ENCODE results near the gene VAT1. TPM values are rescaled to one million over a fixed set of nuclear protein-coding genes. Genes with fewer than 3 reads are reported as not detected.

The VAT1 gene
- total and polyA plus RNA-seq, 2 donors (not counting 1 experiment from before 2014, with no cell fraction given) = 20.4 to 90.7 TPM

DNA sequence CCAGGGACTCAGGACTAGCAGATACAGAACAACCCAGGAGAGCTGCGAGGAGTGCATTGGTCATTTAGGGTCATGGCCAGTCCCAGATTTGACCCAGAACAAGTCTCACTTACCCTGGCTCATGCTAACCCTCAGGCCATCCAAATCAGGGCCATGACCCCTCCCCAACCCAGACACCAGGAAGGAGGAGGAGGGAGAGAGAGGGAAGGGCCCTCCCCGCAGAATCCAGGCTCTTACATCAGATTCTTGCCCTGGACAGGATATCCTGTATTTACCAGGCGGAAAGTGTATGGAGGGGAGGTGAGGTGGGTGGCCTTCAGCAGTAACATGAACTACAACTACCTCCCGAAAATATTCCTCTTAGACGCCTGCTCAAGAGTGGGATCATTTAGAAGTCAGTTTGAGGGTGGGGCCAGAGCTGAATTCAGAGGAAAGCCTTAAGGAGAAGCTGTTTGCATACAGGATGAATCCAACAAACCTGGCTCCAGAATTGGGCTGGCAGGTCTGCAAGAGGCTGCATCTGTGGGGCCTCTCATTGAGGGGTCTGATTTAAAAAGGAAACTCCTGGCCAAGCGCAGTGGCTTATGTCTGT is 2.1 kb downstream of the VAT1 start:
- Mint-ChIP-seq H3K27ac (peak overlapping the region; percentile 34), H3K4me1 (peaks cover 32% of the 10 kb centered on the region), H3K4me3 (peak overlapping the region; percentile 44), H3K9me3 (ENCODE audit: insufficient read depth) (no peaks in the 10 kb centered on the region), H3K27me3 (no peaks in the 10 kb centered on the region)
- intact Hi-C loops (cut with micrococcal nuclease) = no loop called here
- no peaks in the 10 kb centered on the region for H3K79me2 ChIP-seq (ENCODE audit: control insufficient read depth, insufficient read depth, low read length)
- H3K9ac ChIP-seq (ENCODE audit: low read length) = no peak overlapping the region
- no peak overlapping the region for H3K4me3 ChIP-seq (ENCODE audit: control extremely low read depth in 1 of 5, extremely low read depth in 1 of 5, insufficient read depth in 1 of 5, low read depth in 2 of 5, low read length in 4 of 5)
- TF ChIP-seq, protein P1, sequence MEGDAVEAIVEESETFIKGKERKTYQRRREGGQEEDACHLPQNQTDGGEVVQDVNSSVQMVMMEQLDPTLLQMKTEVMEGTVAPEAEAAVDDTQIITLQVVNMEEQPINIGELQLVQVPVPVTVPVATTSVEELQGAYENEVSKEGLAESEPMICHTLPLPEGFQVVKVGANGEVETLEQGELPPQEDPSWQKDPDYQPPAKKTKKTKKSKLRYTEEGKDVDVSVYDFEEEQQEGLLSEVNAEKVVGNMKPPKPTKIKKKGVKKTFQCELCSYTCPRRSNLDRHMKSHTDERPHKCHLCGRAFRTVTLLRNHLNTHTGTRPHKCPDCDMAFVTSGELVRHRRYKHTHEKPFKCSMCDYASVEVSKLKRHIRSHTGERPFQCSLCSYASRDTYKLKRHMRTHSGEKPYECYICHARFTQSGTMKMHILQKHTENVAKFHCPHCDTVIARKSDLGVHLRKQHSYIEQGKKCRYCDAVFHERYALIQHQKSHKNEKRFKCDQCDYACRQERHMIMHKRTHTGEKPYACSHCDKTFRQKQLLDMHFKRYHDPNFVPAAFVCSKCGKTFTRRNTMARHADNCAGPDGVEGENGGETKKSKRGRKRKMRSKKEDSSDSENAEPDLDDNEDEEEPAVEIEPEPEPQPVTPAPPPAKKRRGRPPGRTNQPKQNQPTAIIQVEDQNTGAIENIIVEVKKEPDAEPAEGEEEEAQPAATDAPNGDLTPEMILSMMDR (IDR thresholded peaks at IDR 0.05) = no peak
- TF ChIP-seq EZH2 (IDR thresholded peaks at IDR 0.05; ENCODE audit: borderline replicate concordance, insufficient read depth, low read depth, low read length, poor library complexity, severe bottlenecking) = no peak
- H2AFZ ChIP-seq (ENCODE audit: insufficient read depth, low read depth, low read length, poor library complexity, severe bottlenecking) = no peak overlapping the region
- ATAC-seq (ENCODE audit: low read depth) = no peak
- H3K36me3 ChIP-seq (replicated peaks in 1 of 2; ENCODE audit: control extremely low read depth in 1 of 2, control insufficient read depth in 1 of 2, extremely low read depth in 1 of 2, insufficient read depth in 2 of 2, low read length in 1 of 2) = no peaks in the 10 kb centered on the region
- DNase-seq = no peak
- no peak overlapping the region for H3K4me2 ChIP-seq (replicated peaks; ENCODE audit: low read depth, low read length, poor library complexity, severe bottlenecking)
- H3K4me1 ChIP-seq (ENCODE audit: control insufficient read depth in 2 of 2, insufficient read depth in 2 of 2, low read length in 2 of 2) = peaks cover 9 to 27% of the 10 kb centered on the region in 2 donors
- 85% methylated on average over 2 of the region's 6 CpGs for whole genome bisulfite sequencing (ENCODE audit: insufficient coverage)
- H3K27ac ChIP-seq (ENCODE audit: low read length in 2 of 2) = no peak overlapping the region
- no peaks in the 10 kb centered on the region for H3K27me3 ChIP-seq (replicated peaks in 1 of 4; ENCODE audit: control extremely low read depth in 1 of 4, control insufficient read depth in 3 of 4, insufficient read depth in 4 of 4, low read length in 3 of 4)
- no peaks in the 10 kb centered on the region for H4K20me1 ChIP-seq (ENCODE audit: control insufficient read depth, insufficient read depth, low read length, poor library complexity, severe bottlenecking)
- ChIA-PET POLR2A (no interaction called here), CTCF (interaction anchor here (1.1 to 1.5 kb wide), 2 partner anchors 14 to 23 kb away, joined by 3 to 5 read pairs; partner anchors contain the start of gene IFI35)
- no peaks in the 10 kb centered on the region for H3K9me3 ChIP-seq (ENCODE audit: control extremely low read depth in 1 of 3, control insufficient read depth in 2 of 3, insufficient read depth in 1 of 3, low read length in 2 of 3)

DNA sequence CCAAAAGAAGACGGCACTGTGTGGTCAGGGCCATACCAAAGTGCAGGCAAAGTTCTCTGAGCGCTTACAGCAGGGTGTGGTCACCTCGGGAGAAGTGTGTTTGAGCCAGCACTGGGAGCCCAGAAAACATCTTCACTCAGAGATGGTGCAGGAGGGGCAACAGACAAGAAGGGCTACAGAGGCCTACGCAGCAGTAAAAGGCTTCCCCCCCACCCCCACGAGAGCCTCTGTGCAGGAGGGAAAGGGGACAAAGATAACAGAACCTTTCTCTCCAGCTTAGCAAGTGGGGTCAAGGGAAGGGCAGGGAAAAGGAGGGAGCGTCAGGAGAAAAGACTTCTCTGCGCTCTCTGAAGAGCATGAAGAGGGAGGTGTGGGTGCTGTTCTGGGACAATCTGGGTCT is 2.8 kb downstream of the VAT1 start:
- no peaks in the 10 kb centered on the region for H3K9me3 ChIP-seq (ENCODE audit: control extremely low read depth in 1 of 3, control insufficient read depth in 2 of 3, insufficient read depth in 1 of 3, low read length in 2 of 3)
- H3K36me3 ChIP-seq (replicated peaks in 1 of 2; ENCODE audit: control extremely low read depth in 1 of 2, control insufficient read depth in 1 of 2, extremely low read depth in 1 of 2, insufficient read depth in 2 of 2, low read length in 1 of 2) = no peaks in the 10 kb centered on the region
- no peak for DNase-seq
- Mint-ChIP-seq H3K27ac (peak overlapping the region; percentile 34), H3K4me3 (peak overlapping the region; percentile 47), H3K4me1 (peaks cover 27% of the 10 kb centered on the region), H3K27me3 (no peaks in the 10 kb centered on the region), H3K9me3 (ENCODE audit: insufficient read depth) (no peaks in the 10 kb centered on the region)
- no peak overlapping the region for H3K27ac ChIP-seq (ENCODE audit: low read length in 2 of 2)
- H3K4me1 ChIP-seq (ENCODE audit: control insufficient read depth in 2 of 2, insufficient read depth in 2 of 2, low read length in 2 of 2) = peaks cover 9 to 22% of the 10 kb centered on the region in 2 donors
- POLR2A ChIA-PET = no interaction called here
- H3K27me3 ChIP-seq (replicated peaks in 1 of 4; ENCODE audit: control extremely low read depth in 1 of 4, control insufficient read depth in 3 of 4, insufficient read depth in 4 of 4, low read length in 3 of 4) = no peaks in the 10 kb centered on the region
- no peak overlapping the region for H3K9ac ChIP-seq (ENCODE audit: low read length)
- CTCF ChIA-PET = interaction anchor here (0.6 kb wide), 1 partner anchor 80 kb away, joined by 4 read pairs; no protein-coding TSS in a partner anchor
- H3K4me3 ChIP-seq (ENCODE audit: control extremely low read depth in 1 of 5, extremely low read depth in 1 of 5, insufficient read depth in 1 of 5, low read depth in 2 of 5, low read length in 4 of 5) = no peak overlapping the region
- H3K4me2 ChIP-seq (replicated peaks; ENCODE audit: low read depth, low read length, poor library complexity, severe bottlenecking) = no peak overlapping the region
- H3K79me2 ChIP-seq (ENCODE audit: control insufficient read depth, insufficient read depth, low read length) = no peaks in the 10 kb centered on the region
- no peak for ATAC-seq (ENCODE audit: low read depth)
- H2AFZ ChIP-seq (ENCODE audit: insufficient read depth, low read depth, low read length, poor library complexity, severe bottlenecking) = no peak overlapping the region
- TF ChIP-seq EZH2 (IDR thresholded peaks at IDR 0.05; ENCODE audit: borderline replicate concordance, insufficient read depth, low read depth, low read length, poor library complexity, severe bottlenecking) = no peak
- TF ChIP-seq, protein P1 (IDR thresholded peaks at IDR 0.05) = no peak
- intact Hi-C loops (cut with micrococcal nuclease) = no loop called here
- WGBS (ENCODE audit: insufficient coverage) = 79% methylated on average over 3 of the region's 7 CpGs
- no peaks in the 10 kb centered on the region for H4K20me1 ChIP-seq (ENCODE audit: control insufficient read depth, insufficient read depth, low read length, poor library complexity, severe bottlenecking)

All from B cell (primary cell).